Fibroblast of mammary gland (primary cell): ENCODE data around the gene MAPKBP1.

Experiments
- DNase-seq: peaks from one replicate; pipeline ENCODE4 v3.0.0-alpha.2; 2010; ENCODE audit warnings: low read depth
- H3K4me3 ChIP-seq: 2 replicates; pipeline ENCODE4 v1.5.1; 2011; ENCODE audit warnings: low read depth, mild to moderate bottlenecking, low read length, moderate library complexity; ENCODE audit not compliant: control insufficient read depth
- CTCF ChIP-seq: conservative IDR thresholded peaks from 2 replicates; pipeline ENCODE4 v1.5.1; 2011; ENCODE audit warnings: low read depth, low read length, inconsistent platforms; ENCODE audit not compliant: control insufficient read depth, insufficient read depth

Gene MAPKBP1

GRCh38 chr15:41812820-41813375, 38.6 kb downstream of the MAPKBP1 start:
- no peak overlapping the region for H3K4me3 ChIP-seq
- no peak for TF ChIP-seq CTCF
- no peak for DNase-seq

GRCh38 chr15:41813426-41813825, 39.1 kb downstream of the MAPKBP1 start:
- no peak overlapping the region for H3K4me3 ChIP-seq
- DNase-seq: no peak
- TF ChIP-seq CTCF: no peak

- no peak for TF ChIP-seq CTCF
- no peak overlapping the region for H3K4me3 ChIP-seq
- DNase-seq: no peak
Measured at GRCh38 chr15:41814534-41814933, 40.2 kb downstream of the MAPKBP1 start.

GRCh38 chr15:41816788-41817187, 42.5 kb downstream of the MAPKBP1 start:
- no peak for TF ChIP-seq CTCF
- no peak for DNase-seq
- H3K4me3 ChIP-seq: no peak overlapping the region

- DNase-seq: no peak
- no peak for TF ChIP-seq CTCF
- H3K4me3 ChIP-seq: no peak overlapping the region
Measured at GRCh38 chr15:41817327-41817726, 43.0 kb downstream of the MAPKBP1 start.

GRCh38 chr15:41817781-41818180, 43.5 kb downstream of the MAPKBP1 start:
- no peak overlapping the region for H3K4me3 ChIP-seq
- no peak for TF ChIP-seq CTCF
- DNase-seq: no peak
